HL-60 (cell line): ENCODE results near the gene STRA8.

Experiments used
- POLR2AphosphoS5 ChIP-seq: IDR thresholded peaks from 2 replicates; pipeline ENCODE4 v1.6.1; 2012; ENCODE audit warnings: low read depth
- TF ChIP-seq, protein P1 (sequence below): IDR thresholded peaks from one replicate; pipeline ENCODE4 v1.5.1; 2011; ENCODE audit warnings: low read length, control low read depth, inconsistent platforms; ENCODE audit not compliant: insufficient read depth

DNA sequence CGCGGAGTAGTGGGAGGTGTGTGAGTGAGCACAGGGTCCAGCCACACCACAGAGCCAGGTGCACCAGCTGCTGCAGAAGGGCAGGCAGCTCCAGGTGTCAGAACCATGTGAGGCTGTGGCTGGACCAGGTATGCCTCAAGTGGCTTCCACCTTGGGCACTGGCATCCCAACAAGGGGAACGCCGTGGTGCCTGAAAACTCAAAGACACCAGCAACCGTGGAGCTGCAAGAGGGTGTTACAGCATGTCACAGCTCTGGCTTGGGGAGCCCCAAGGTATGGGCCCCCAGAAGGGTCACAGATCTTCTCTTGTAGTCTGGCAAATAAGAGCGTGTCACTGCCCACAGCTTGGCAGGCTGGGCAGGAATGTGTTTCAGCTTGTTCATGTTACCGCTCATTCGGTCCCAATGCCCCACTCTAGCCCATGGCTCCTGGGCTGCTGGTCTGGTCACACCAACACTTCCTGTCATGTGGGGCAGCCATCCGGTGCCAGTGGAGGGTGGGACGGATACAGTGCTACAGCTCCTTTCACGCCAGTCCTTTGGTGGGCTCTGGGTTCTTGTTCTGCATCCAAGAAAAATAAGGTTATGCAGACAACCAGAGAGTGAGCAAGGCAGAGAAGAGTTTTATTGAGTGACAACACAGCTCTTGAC is 29.8 kb downstream of the STRA8 start:
- TF ChIP-seq, protein P1, sequence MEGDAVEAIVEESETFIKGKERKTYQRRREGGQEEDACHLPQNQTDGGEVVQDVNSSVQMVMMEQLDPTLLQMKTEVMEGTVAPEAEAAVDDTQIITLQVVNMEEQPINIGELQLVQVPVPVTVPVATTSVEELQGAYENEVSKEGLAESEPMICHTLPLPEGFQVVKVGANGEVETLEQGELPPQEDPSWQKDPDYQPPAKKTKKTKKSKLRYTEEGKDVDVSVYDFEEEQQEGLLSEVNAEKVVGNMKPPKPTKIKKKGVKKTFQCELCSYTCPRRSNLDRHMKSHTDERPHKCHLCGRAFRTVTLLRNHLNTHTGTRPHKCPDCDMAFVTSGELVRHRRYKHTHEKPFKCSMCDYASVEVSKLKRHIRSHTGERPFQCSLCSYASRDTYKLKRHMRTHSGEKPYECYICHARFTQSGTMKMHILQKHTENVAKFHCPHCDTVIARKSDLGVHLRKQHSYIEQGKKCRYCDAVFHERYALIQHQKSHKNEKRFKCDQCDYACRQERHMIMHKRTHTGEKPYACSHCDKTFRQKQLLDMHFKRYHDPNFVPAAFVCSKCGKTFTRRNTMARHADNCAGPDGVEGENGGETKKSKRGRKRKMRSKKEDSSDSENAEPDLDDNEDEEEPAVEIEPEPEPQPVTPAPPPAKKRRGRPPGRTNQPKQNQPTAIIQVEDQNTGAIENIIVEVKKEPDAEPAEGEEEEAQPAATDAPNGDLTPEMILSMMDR = no peak
- no peak for TF ChIP-seq POLR2AphosphoS5
